Renal pelvis (tissue), 4 donors: Measurements from ENCODE around the gene APBB1IP. TPM values are rescaled to one million over a fixed set of nuclear protein-coding genes. Genes with fewer than 3 reads are reported as not detected.

Source experiments
- DNase-seq: peaks from one replicate; pipeline ENCODE4 v3.0.0-alpha.2; 2013
- polyA plus RNA-seq, 3 donors: library from polyadenylated mRNA; unstranded; fragments of 120-200 nt; gene quantifications; one replicate each; pipeline ENCODE4 v1.2.1, GENCODE V29; 2013; ENCODE audit not compliant: insufficient read length in 3 of 3

Gene APBB1IP
- polyA plus RNA-seq, 3 donors: 0.86 to 1.8 (median 1.3) TPM

GRCh38 chr10:26505491-26505890 is 67.3 kb downstream of the APBB1IP start:
- no peak for DNase-seq

GRCh38 chr10:26506736-26507135 is 68.6 kb downstream of the APBB1IP start:
- DNase-seq: no peak

- DNase-seq: no peak
These were observed 69.3 kb downstream of the APBB1IP start for GRCh38 chr10:26507441-26507840.

- no peak for DNase-seq
These were observed 69.9 kb downstream of the APBB1IP start for GRCh38 chr10:26508016-26508415.

GRCh38 chr10:26509307-26509706 is 71.2 kb downstream of the APBB1IP start:
- DNase-seq: no peak

- DNase-seq: no peak
These were observed 75.0 kb downstream of the APBB1IP start for GRCh38 chr10:26513101-26513500.

- no peak for DNase-seq
These were observed 78.5 kb downstream of the APBB1IP start for GRCh38 chr10:26516540-26517101.

- DNase-seq: no peak
These were observed 79.2 kb downstream of the APBB1IP start for GRCh38 chr10:26517141-26517867.

- no peak for DNase-seq
These were observed 81.7 kb downstream of the APBB1IP start for GRCh38 chr10:26519803-26520202.

- DNase-seq: no peak
These were observed 82.4 kb downstream of the APBB1IP start for GRCh38 chr10:26520575-26520974.

GRCh38 chr10:26524161-26524896 is 86.2 kb downstream of the APBB1IP start:
- no peak for DNase-seq

GRCh38 chr10:26525586-26525985 is 87.4 kb downstream of the APBB1IP start:
- no peak for DNase-seq

- no peak for DNase-seq
These were observed 88.9 kb downstream of the APBB1IP start for GRCh38 chr10:26527018-26527417.

- no peak for DNase-seq
These were observed 89.9 kb downstream of the APBB1IP start for GRCh38 chr10:26528048-26528447.

GRCh38 chr10:26528715-26529393 is 90.7 kb downstream of the APBB1IP start:
- DNase-seq: no peak

- no peak for DNase-seq
These were observed 96.2 kb downstream of the APBB1IP start for GRCh38 chr10:26534384-26534783.

GRCh38 chr10:26540601-26541000 is 102.5 kb downstream of the APBB1IP start:
- peak; percentile 11 for DNase-seq

- DNase-seq: no peak
These were observed 105.6 kb downstream of the APBB1IP start for GRCh38 chr10:26543567-26544306.

- DNase-seq: no peak
These were observed 106.8 kb downstream of the APBB1IP start for GRCh38 chr10:26544932-26545331.

- no peak for DNase-seq
These were observed 112.8 kb downstream of the APBB1IP start for GRCh38 chr10:26550774-26551526.

GRCh38 chr10:26554246-26554645 is 116.1 kb downstream of the APBB1IP start:
- DNase-seq: no peak
